Dedifferentiated amniotic fluid mesenchymal stem cell (primary cell): ENCODE data around the gene KHK.
"Not testable (repeated sequence)": the region's sequence is repeated elsewhere in the genome, so short reads cannot be mapped to it uniquely, and the experiment has no call there.

Experiments used
- DNase-seq: peaks from one replicate; pipeline ENCODE4 v3.0.0-alpha.2; 2016; ENCODE audit errors: extremely low spot score

Gene KHK

GRCh38 chr2:27095745-27096651 is 9.4 kb downstream of the KHK start:
- DNase-seq = peak; percentile 34

GRCh38 chr2:27096748-27097297 is 10.3 kb downstream of the KHK start:
- no peak for DNase-seq

- DNase-seq = no peak
Measured at GRCh38 chr2:27097341-27097740, 10.8 kb downstream of the KHK start.

- no peak for DNase-seq
Measured at GRCh38 chr2:27099334-27099955, 12.9 kb downstream of the KHK start.

- DNase-seq = no peak
Measured at GRCh38 chr2:27100036-27100435, 13.5 kb downstream of the KHK start.

GRCh38 chr2:27102329-27102728 is 15.8 kb downstream of the KHK start:
- no peak for DNase-seq

- no peak for DNase-seq
Measured at GRCh38 chr2:27105981-27106380, 19.4 kb downstream of the KHK start.

- DNase-seq = no peak
Measured at GRCh38 chr2:27108221-27108620, 21.6 kb downstream of the KHK start.

- DNase-seq = no peak
Measured at GRCh38 chr2:27109083-27109482, 22.5 kb downstream of the KHK start.

GRCh38 chr2:27110603-27111352 is 24.2 kb downstream of the KHK start:
- not testable (repeated sequence) for DNase-seq

GRCh38 chr2:27111392-27112078 is 25.0 kb downstream of the KHK start:
- DNase-seq = not testable (repeated sequence)

- DNase-seq = no peak
Measured at GRCh38 chr2:27115519-27115918, 28.9 kb downstream of the KHK start.

GRCh38 chr2:27117995-27118524 is 31.5 kb downstream of the KHK start:
- DNase-seq = no peak

- DNase-seq = no peak
Measured at GRCh38 chr2:27118525-27119329, 32.2 kb downstream of the KHK start, which contains the start of gene CGREF1. TSS of gene CGREF1 (minus strand) at chr2:27119128. CDS start at chr2:27104366, 14,762 bp downstream.

- DNase-seq = not testable (repeated sequence)
Measured at GRCh38 chr2:27119330-27119670, 32.7 kb downstream of the KHK start.

GRCh38 chr2:27121906-27122305 is 35.3 kb downstream of the KHK start:
- DNase-seq = no peak

GRCh38 chr2:27122791-27123190 is 36.2 kb downstream of the KHK start:
- DNase-seq = no peak

- DNase-seq = no peak
Measured at GRCh38 chr2:27123302-27124150, 37.0 kb downstream of the KHK start, which contains the start of gene ABHD1. TSS of gene ABHD1 (plus strand) at chr2:27123815. CDS start at chr2:27123949, 134 bp downstream.

- no peak for DNase-seq
Measured at GRCh38 chr2:27125104-27125503, 38.5 kb downstream of the KHK start.
